Measurements from ENCODE around the gene FKBP8. TPM values are rescaled to one million over a fixed set of nuclear protein-coding genes. Genes with fewer than 3 reads are reported as not detected.
A peak's percentile ranks its signal among the peaks of the same experiment; 100 is the strongest.

FKBP8 gene
- total RNA-seq, 1 donor from 2014 or later: 195 TPM

DNA sequence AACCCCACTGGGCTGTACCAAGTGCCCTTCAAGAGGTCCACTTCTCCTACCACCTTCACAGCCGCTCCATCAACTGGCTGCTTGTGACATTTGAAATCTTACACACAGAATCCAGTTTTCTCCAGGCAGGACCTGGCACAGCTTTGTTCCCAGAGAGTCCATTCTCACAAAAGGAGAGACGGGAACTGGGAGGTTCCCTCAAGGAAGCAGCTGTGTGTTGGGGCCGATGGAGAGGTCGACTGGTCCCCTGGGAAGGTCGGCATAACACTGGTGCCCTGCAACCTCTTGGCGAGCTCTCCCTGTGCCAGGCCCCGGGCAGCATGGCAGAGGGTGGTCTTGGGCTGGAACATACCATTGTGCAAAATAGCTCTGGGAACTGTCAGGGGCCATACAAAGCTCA lies 43.0 kb downstream of the FKBP8 start:
- no peak for DNase-seq
- TF ChIP-seq, protein P1, sequence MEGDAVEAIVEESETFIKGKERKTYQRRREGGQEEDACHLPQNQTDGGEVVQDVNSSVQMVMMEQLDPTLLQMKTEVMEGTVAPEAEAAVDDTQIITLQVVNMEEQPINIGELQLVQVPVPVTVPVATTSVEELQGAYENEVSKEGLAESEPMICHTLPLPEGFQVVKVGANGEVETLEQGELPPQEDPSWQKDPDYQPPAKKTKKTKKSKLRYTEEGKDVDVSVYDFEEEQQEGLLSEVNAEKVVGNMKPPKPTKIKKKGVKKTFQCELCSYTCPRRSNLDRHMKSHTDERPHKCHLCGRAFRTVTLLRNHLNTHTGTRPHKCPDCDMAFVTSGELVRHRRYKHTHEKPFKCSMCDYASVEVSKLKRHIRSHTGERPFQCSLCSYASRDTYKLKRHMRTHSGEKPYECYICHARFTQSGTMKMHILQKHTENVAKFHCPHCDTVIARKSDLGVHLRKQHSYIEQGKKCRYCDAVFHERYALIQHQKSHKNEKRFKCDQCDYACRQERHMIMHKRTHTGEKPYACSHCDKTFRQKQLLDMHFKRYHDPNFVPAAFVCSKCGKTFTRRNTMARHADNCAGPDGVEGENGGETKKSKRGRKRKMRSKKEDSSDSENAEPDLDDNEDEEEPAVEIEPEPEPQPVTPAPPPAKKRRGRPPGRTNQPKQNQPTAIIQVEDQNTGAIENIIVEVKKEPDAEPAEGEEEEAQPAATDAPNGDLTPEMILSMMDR (IDR thresholded peaks at IDR 0.05): no peak
- no peaks in the 10 kb centered on the region for H3K9me3 ChIP-seq
- H3K4me1 ChIP-seq: peaks cover 98% of the 10 kb centered on the region
- H3K27ac ChIP-seq: peak overlapping the region; percentile 18
- H3K4me3 ChIP-seq: no peak overlapping the region
- intact Hi-C loops (cut with DNase I): no loop called here
- no peak for ATAC-seq
- no peaks in the 10 kb centered on the region for H3K27me3 ChIP-seq (ENCODE audit: low read depth)
- H3K36me3 ChIP-seq: no peaks in the 10 kb centered on the region

DNA sequence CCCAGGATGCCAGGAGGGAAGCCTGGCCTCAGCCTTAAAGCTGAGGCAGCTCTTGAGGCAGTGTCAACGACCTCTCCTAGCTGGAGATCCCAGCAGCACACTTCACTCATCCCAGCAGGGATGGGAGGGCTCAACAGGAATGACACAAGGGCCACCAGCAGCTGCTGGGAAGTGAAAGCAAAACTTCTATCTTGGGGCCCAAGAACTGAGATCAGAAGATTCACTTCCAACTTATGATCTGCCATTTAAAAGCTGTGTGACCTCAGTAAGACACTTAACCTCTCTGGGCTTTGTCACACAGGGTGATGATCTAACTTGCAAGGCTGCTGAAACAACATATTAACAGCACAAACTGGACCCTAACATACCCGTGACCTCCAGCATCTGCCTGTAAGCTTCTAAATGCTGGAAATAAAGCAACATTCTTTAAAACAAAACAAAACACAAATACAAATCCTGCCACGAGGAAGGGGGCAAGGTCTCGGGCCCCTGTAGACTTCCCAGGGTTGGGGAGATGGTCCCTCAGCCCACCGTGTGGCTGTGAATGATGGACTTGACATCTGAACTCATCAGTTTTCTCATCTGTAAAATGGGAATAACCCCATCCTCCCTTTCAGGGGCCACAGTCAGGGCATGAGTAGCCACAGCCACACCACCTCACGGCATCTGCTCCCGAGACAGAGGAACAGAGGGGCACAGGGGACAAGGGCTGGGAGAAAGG lies 44.2 kb downstream of the FKBP8 start:
- ATAC-seq: no peak

DNA sequence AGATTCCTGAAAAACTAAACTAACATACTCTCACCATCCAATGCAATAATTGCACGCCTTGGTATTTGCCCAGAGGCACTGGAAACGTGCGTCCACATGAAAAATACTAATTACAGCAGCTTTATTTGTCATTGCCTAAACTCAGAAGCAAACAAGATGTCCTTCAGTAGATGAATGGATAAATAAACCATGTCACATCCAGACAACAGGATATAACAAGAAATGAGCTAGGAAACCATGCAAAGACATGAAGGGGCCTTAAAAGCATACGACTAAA lies 46.5 kb downstream of the FKBP8 start:
- DNase-seq: no peak
- Histone ChIP-seq H3K27ac (no peak overlapping the region), H3K9me3 (no peaks in the 10 kb centered on the region), H3K4me1 (peaks cover 84% of the 10 kb centered on the region), H3K36me3 (no peaks in the 10 kb centered on the region), H3K27me3 (ENCODE audit: low read depth) (no peaks in the 10 kb centered on the region), H3K4me3 (no peak overlapping the region)
- TF ChIP-seq, protein P1 (IDR thresholded peaks at IDR 0.05): no peak
- intact Hi-C loops (cut with DNase I): no loop called here
- no peak for ATAC-seq

More for the DNA sequence above, 44.2 kb downstream of the FKBP8 start:
- peaks cover 96% of the 10 kb centered on the region for H3K4me1 ChIP-seq
- no peak overlapping the region for H3K4me3 ChIP-seq
- DNase-seq: no peak
- H3K36me3 ChIP-seq: no peaks in the 10 kb centered on the region
- TF ChIP-seq, protein P1 (IDR thresholded peaks at IDR 0.05): no peak
- H3K27me3 ChIP-seq (ENCODE audit: low read depth): no peaks in the 10 kb centered on the region
- intact Hi-C loops (cut with DNase I): no loop called here
- no peaks in the 10 kb centered on the region for H3K9me3 ChIP-seq
- H3K27ac ChIP-seq: no peak overlapping the region

DNA sequence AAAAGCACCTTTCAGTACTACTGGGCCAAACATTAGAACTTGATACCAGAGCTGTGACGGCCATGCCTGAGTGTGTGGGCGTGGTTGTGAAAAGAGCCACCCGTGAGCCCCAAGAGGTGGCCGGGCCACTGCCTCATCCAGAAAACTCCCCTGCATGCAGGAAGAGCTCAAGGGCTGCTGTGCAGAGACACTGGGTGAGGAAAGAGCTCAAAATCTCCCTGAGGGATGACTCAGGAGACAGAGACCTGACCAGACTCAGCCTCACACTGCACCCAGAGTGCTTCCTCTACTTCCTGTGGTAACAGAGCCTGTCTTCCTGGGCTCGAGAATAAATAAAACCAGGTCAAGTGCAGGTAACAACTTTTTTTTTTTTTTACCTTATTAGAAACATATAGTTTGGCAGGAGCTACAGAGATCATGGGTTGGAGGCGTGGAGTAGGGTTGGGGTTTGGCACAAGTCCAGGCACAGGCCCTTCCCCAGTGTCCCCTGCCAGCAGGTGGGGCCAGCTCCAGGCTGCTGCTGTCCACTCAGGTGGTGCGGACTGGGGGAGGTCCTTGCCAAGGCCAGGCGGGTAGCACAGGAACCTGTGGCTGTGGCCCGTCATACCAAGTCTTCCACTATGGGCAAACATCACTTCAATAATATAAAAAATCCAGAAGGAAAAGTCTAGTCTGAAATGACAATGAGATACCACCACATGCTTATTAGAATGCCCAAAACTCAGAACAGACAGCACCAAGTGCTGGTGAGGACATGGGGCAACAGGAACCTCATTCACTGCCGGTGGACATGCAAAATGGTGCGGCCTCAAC lies 47.0 kb downstream of the FKBP8 start:
- H3K27ac ChIP-seq: peak overlapping the region; percentile 76
- peak; percentile 78 for DNase-seq

DNA sequence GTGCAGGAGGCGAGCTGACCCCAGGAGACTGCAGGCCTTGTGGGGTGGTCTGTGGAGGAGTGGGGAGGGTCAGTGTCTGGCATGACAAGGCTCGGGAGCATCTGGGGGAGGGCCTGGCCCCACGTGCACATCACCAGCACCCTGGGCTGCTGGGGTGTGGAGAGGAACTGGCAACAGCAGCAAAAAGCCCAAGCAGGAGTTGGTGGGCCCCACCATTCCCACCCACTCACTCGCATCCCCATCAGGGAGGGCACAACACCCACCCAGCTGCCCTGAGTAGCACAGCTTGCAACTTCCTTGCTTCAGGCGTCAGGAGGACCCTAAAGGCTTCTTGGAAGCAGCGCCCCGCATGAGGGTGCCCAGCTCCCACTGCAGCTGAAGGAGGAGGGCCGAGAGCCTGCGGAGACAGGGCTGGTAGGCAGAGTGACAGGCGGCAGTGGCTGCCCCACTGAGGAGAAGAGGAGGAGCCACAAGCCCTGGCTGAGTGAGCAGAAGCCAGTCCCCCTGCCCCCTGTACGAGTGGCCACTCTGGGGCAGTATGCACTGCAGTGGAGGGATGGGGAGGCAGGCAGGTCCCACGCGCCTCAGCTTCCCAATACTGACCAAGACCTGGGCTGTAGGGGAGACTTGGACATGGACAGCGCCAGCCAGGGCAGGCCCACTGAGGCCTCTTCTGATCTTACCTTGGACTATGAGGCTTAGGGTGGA lies 48.0 kb downstream of the FKBP8 start:
- Histone ChIP-seq H3K9me3 (no peaks in the 10 kb centered on the region), H3K27me3 (ENCODE audit: low read depth) (no peaks in the 10 kb centered on the region), H3K4me1 (peaks cover 72% of the 10 kb centered on the region), H3K36me3 (no peaks in the 10 kb centered on the region), H3K27ac (peak overlapping the region; percentile 76), H3K4me3 (no peak overlapping the region)
- intact Hi-C loops (cut with DNase I): no loop called here
- TF ChIP-seq, protein P1 (IDR thresholded peaks at IDR 0.05): no peak
- DNase-seq: no peak
- peak in 1 of 2 donors; percentile 2 for ATAC-seq

More for the DNA sequence above, 47.0 kb downstream of the FKBP8 start:
- Histone ChIP-seq H3K36me3 (no peaks in the 10 kb centered on the region), H3K4me1 (peaks cover 78% of the 10 kb centered on the region), H3K4me3 (no peak overlapping the region), H3K9me3 (no peaks in the 10 kb centered on the region), H3K27me3 (ENCODE audit: low read depth) (no peaks in the 10 kb centered on the region)
- peak; percentile 55 to 73 for ATAC-seq
- intact Hi-C loops (cut with DNase I): no loop called here
- TF ChIP-seq, protein P1 (IDR thresholded peaks at IDR 0.05): no peak
